Glutamatergic neuron (in vitro differentiated cells): ENCODE results near the gene FAM20C. TPM values are rescaled to one million over a fixed set of nuclear protein-coding genes. Genes with fewer than 3 reads are reported as not detected.

Experiments
- DNase-seq: peaks from one replicate; pipeline ENCODE4 v3.0.0; 2022
- H3K27ac Mint-ChIP-seq: one replicate; pipeline ENCODE4 v1.8.0; 2020; ENCODE audit warnings: mild to moderate bottlenecking, mixed read lengths, inconsistent platforms; ENCODE audit not compliant: unreplicated experiment
- H3K27me3 Mint-ChIP-seq: one replicate; pipeline ENCODE4 v1.8.0; 2020; ENCODE audit warnings: mild to moderate bottlenecking, moderate library complexity, mixed read lengths, inconsistent platforms; ENCODE audit not compliant: unreplicated experiment
- H3K36me3 Mint-ChIP-seq: one replicate; pipeline ENCODE4 v1.8.0; 2020; ENCODE audit warnings: mild to moderate bottlenecking, mixed read lengths, inconsistent platforms; ENCODE audit not compliant: unreplicated experiment
- H3K4me1 Mint-ChIP-seq: one replicate; pipeline ENCODE4 v1.8.0; 2020; ENCODE audit warnings: mild to moderate bottlenecking, low read depth, mixed read lengths, inconsistent platforms; ENCODE audit not compliant: unreplicated experiment
- H3K4me3 Mint-ChIP-seq: one replicate; pipeline ENCODE4 v1.8.0; 2020; ENCODE audit warnings: mild to moderate bottlenecking, mixed read lengths, inconsistent platforms; ENCODE audit not compliant: unreplicated experiment
- H3K9me3 Mint-ChIP-seq: one replicate; pipeline ENCODE4 v1.8.0; 2020; ENCODE audit warnings: mild to moderate bottlenecking, moderate library complexity, mixed read lengths, inconsistent platforms; ENCODE audit not compliant: unreplicated experiment
- CTCF ChIP-seq: fragments of 200-600 bp; sonication (generic); IDR thresholded peaks from one replicate; pipeline ENCODE4 v1.5.0; 2021; ENCODE audit not compliant: partially characterized antibody, unreplicated experiment
- total RNA-seq: library from RNA; stranded (reverse); fragmentation: NEBNext Ultra II Directional; extraction: Animal tissue kit (Norgen Biotek cat#: 25700); gene quantifications from one replicate; pipeline ENCODE4 v1.2.1, GENCODE V29; 2021; ENCODE audit not compliant: unreplicated experiment

Gene FAM20C
- total RNA-seq, 1 donor from 2014 or later: 199 TPM

DNA sequence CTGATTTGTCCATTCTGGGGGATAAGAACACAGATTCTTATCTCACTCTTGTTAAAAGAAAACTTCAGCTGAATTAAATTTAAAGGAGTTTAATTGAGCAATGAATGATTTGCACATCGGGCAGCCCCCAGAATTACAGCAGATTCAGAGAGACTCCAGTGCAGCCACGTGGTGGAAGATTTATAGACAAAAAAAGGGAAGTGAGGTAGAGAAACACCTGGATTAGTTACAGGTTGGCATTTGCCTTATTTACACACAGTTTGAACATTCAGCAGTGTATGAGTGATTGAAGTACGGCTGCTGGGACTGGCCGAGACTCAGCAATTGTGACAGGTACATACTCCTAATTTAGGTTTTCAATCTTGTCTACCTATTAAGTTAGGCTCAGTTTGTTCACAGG is 46.5 kb upstream of the FAM20C start:
- peaks cover 9% of the 10 kb centered on the region for H3K27me3 Mint-ChIP-seq
- H3K4me1 Mint-ChIP-seq: peaks cover 18% of the 10 kb centered on the region
- no peak for TF ChIP-seq CTCF
- no peaks in the 10 kb centered on the region for H3K36me3 Mint-ChIP-seq
- no peak overlapping the region for H3K4me3 Mint-ChIP-seq
- no peak overlapping the region for H3K27ac Mint-ChIP-seq
- H3K9me3 Mint-ChIP-seq: peaks cover 3% of the 10 kb centered on the region
- no peak for DNase-seq

DNA sequence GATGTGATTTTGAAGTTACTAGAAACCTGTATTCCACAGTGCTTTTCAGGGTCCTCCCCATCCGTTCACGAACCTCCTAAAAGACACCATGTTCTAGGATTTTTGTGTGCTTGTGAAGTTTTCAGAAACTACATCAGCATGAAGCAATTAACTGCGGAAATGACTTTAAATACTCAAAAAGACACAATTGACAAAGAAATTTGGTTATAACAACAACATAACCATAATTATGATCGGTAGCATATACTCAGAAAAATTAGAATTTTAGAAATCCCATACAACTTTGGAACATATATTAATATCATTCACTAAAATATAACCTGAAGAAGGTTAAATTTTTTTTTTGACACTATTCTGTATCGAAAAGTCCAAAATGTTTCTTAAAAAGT is 43.8 kb upstream of the FAM20C start:
- peaks cover 20% of the 10 kb centered on the region for H3K4me1 Mint-ChIP-seq
- H3K4me3 Mint-ChIP-seq: peak overlapping the region; percentile 93
- TF ChIP-seq CTCF: no peak
- DNase-seq: no peak
- H3K27ac Mint-ChIP-seq: peak overlapping the region; percentile 99
- no peaks in the 10 kb centered on the region for H3K36me3 Mint-ChIP-seq
- peaks cover 7% of the 10 kb centered on the region for H3K27me3 Mint-ChIP-seq
- peaks cover 3% of the 10 kb centered on the region for H3K9me3 Mint-ChIP-seq

GRCh38 chr7:148932-149790 is 43.2 kb upstream of the FAM20C start:
- Mint-ChIP-seq H3K27ac (peak overlapping the region; percentile 99), H3K4me1 (peaks cover 22% of the 10 kb centered on the region), H3K4me3 (peak overlapping the region; percentile 93), H3K27me3 (peaks cover 7% of the 10 kb centered on the region), H3K9me3 (peaks cover 3% of the 10 kb centered on the region), H3K36me3 (no peaks in the 10 kb centered on the region)
- TF ChIP-seq CTCF: no peak
- peak; percentile 98 for DNase-seq

- no peaks in the 10 kb centered on the region for H3K36me3 Mint-ChIP-seq
- H3K4me1 Mint-ChIP-seq: peaks cover 28% of the 10 kb centered on the region
- TF ChIP-seq CTCF: no peak
- peak overlapping the region; percentile 99 for H3K27ac Mint-ChIP-seq
- H3K4me3 Mint-ChIP-seq: peak overlapping the region; percentile 93
- peak; percentile 58 for DNase-seq
- peaks cover 7% of the 10 kb centered on the region for H3K27me3 Mint-ChIP-seq
- H3K9me3 Mint-ChIP-seq: peaks cover 3% of the 10 kb centered on the region
These were observed 42.4 kb upstream of the FAM20C start for GRCh38 chr7:149791-150636.
